ENCODE data around the gene ARPP21.

GRCh38 chr3:35648347-35648746, 9.0 kb downstream of the ARPP21 start:
- TF ChIP-seq POLR2AphosphoS5 (IDR thresholded peaks at IDR 0.05; ENCODE audit: insufficient read depth, low read depth, low read length) (no peak), CTCF (IDR thresholded peaks at IDR 0.05; ENCODE audit: extremely low read depth in 1 of 2, insufficient read depth in 1 of 2, low read depth in 1 of 2, low read length in 2 of 2) (no peak)

All from endothelial cell of umbilical vein (primary cell).